HepG2 (cell line): ENCODE results near the gene NEK6. TPM values are rescaled to one million over a fixed set of nuclear protein-coding genes. Genes with fewer than 3 reads are reported as not detected.
A peak's percentile ranks its signal among the peaks of the same experiment; 100 is the strongest.

Experiments used
- DPF2 ChIP-seq: sonication (generic); formaldehyde crosslinking; IDR thresholded peaks from 2 replicates; pipeline ENCODE4 v1.4.0; 2020; ENCODE audit warnings: mild to moderate bottlenecking, low read depth, missing genetic modification reagents, borderline replicate concordance
- FOXA1 ChIP-seq, 2 experiments: fragments of 450-650 bp in 1 of 2; sonication (generic) in 1 of 2; formaldehyde crosslinking in 1 of 2; IDR thresholded peaks; 2 replicates each; pipeline versions ENCODE4 v1.4.0 to v1.6.1; 2016 to 2020; ENCODE audit warnings: missing genetic modification reagents in 1 of 2
- GZF1 ChIP-seq: sonication (generic); formaldehyde crosslinking; IDR thresholded peaks from 2 replicates; pipeline ENCODE4 v1.5.1; 2020; ENCODE audit warnings: mild to moderate bottlenecking, missing genetic modification reagents
- IRF2 ChIP-seq: IDR thresholded peaks from 2 replicates; pipeline ENCODE4 v1.6.1; 2018; ENCODE audit warnings: missing genetic modification reagents, missing compliant biosample characterization
- KDM2A ChIP-seq: sonication (generic); formaldehyde crosslinking; IDR thresholded peaks from 2 replicates; pipeline ENCODE4 v1.4.0; 2020; ENCODE audit warnings: low read depth, missing genetic modification reagents, borderline replicate concordance
- ONECUT2 ChIP-seq: sonication (generic); formaldehyde crosslinking; IDR thresholded peaks from 2 replicates; pipeline ENCODE4 v1.4.0; 2020; ENCODE audit warnings: missing genetic modification reagents
- PAWR ChIP-seq: sonication (generic); formaldehyde crosslinking; IDR thresholded peaks from 2 replicates; pipeline ENCODE4 v1.4.0; 2020; ENCODE audit warnings: missing genetic modification reagents, mild to moderate bottlenecking, borderline replicate concordance
- SNAPC2 ChIP-seq: sonication (generic); formaldehyde crosslinking; IDR thresholded peaks from 2 replicates; pipeline ENCODE4 v1.8.1; 2022; ENCODE audit warnings: mild to moderate bottlenecking, missing genetic modification reagents
- ZNF230 ChIP-seq: sonication (generic); formaldehyde crosslinking; IDR thresholded peaks from 2 replicates; pipeline ENCODE4 v1.4.0; 2020; ENCODE audit warnings: mild to moderate bottlenecking, missing genetic modification reagents
- polyA plus RNA-seq, 8 experiments: library from polyadenylated mRNA; depleted of rRNA in 3 of 8; stranded (reverse) in 7 of 8; unstranded in 1 of 8; fragments of >200 nt; fragmentation: Illumina TruSeq in 4 of 8; extraction: Trizol in 4 of 8; gene quantifications; 2 replicates each; pipeline versions ENCODE4 v1.2.1 to v1.2.3, GENCODE V29; 2011 to 2016; ENCODE audit warnings: low read depth in 4 of 8, missing spikeins in 1 of 8, mixed read lengths in 1 of 8; ENCODE audit not compliant: insufficient read depth in 1 of 8
- total RNA-seq, 5 experiments: library from RNA; depleted of rRNA; stranded (reverse); fragments of >200 nt; fragmentation: Illumina TruSeq; extraction: Trizol; gene quantifications; 2 replicates each; pipeline ENCODE4 v1.2.3, GENCODE V29; 2016; ENCODE audit warnings: low read depth in 1 of 5
- TF ChIP-seq, protein P1 (sequence below): sonication (generic); formaldehyde crosslinking; IDR thresholded peaks from 2 replicates; pipeline ENCODE4 v1.4.0; 2020; ENCODE audit warnings: missing genetic modification reagents
- TF ChIP-seq, protein P2 (sequence below): sonication (generic); formaldehyde crosslinking; IDR thresholded peaks from 2 replicates; pipeline ENCODE4 v1.9.0; 2022; ENCODE audit warnings: low read depth, missing genetic modification reagents
- TF ChIP-seq, protein P3 (sequence below): IDR thresholded peaks from 2 replicates; pipeline ENCODE4 v1.6.1; 2012; ENCODE audit warnings: inconsistent platforms
- TF ChIP-seq, protein P4 (sequence below): sonication (generic); formaldehyde crosslinking; IDR thresholded peaks from 2 replicates; pipeline ENCODE4 v1.5.1; 2020; ENCODE audit warnings: mild to moderate bottlenecking, missing genetic modification reagents, borderline replicate concordance
- TF ChIP-seq, protein P5 (sequence below): sonication (generic); formaldehyde crosslinking; IDR thresholded peaks from 2 replicates; pipeline ENCODE4 v1.8.0; 2022; ENCODE audit warnings: missing genetic modification reagents, low read depth, mild to moderate bottlenecking, borderline replicate concordance
- TF ChIP-seq, protein P6 (sequence below): sonication (generic); formaldehyde crosslinking; IDR thresholded peaks from 2 replicates; pipeline ENCODE4 v1.8.0; 2022; ENCODE audit warnings: missing genetic modification reagents, mild to moderate bottlenecking, borderline replicate concordance
- TF ChIP-seq, protein P7 (sequence below): sonication (generic); formaldehyde crosslinking; IDR thresholded peaks from 2 replicates; pipeline ENCODE4 v1.8.0; 2022; ENCODE audit warnings: missing genetic modification reagents, mild to moderate bottlenecking, inconsistent platforms, borderline replicate concordance

NEK6 gene
- total and polyA plus RNA-seq, 2 of the 13 experiments (the other 11 are each of a cell fraction or from before 2014, with no cell fraction given) = 30.4 to 119 TPM

DNA sequence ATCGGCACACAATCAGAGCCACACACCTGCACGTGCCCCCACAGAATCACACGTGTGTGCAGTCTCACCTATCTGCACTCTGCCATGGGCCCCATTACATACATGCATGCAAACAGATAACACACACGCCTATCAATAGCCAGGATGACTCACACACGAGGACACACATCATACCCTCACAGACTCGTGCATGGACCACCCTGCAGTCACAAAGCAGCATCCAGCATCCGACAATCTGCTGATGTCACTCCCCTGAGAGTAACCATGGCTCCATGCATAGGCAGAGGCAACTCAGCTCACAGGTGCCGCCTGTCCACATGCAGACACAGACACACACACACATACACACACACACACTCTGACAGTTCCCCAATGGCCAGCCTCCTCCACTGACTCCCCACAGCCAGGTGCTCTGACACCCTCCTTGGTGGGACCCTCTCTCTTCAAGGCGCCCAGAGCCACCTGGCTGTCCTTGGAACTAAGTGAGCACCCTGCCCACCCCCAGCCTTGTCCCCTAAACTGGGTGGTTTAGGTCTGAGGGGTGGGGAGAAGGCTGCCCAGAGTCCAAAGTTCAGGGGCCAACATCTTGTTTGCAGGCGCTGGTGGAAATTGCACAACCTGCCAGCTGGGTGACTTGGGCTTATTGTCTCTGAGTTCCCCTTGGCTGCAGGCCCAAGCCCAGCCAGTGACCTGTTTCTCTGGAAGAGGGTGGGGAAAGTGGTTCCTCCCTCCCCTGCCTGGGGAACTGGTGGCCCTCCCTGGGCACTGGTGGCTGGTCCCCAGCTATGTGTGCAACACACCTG, 34.6 kb upstream of the NEK6 start (continued):
- TF ChIP-seq SNAPC2 (CRISPR knock-in tag) (0 out of 2 replicates have a peak, but pooled peaks have one; percentile 80), IRF2 (CRISPR knock-in tag) (peak; percentile 86), DPF2 (CRISPR knock-in tag) (peak; percentile 98), ZNF230 (CRISPR knock-in tag) (peak; percentile 82; the same call in 1 of the 2 replicates), KDM2A (CRISPR knock-in tag) (peak; percentile 73; the same call in 1 of the 2 replicates), PAWR (CRISPR knock-in tag) (no peak), ONECUT2 (no peak), GZF1 (CRISPR knock-in tag) (peak; percentile 79; the same call in 1 of the 2 replicates), FOXA1 (IDR thresholded peaks at IDR 0.05) (no peak), FOXA1 (CRISPR knock-in tag; IDR thresholded peaks at IDR 0.05) (peak; percentile 86)
- TF ChIP-seq, protein P1, sequence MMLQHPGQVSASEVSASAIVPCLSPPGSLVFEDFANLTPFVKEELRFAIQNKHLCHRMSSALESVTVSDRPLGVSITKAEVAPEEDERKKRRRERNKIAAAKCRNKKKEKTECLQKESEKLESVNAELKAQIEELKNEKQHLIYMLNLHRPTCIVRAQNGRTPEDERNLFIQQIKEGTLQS (CRISPR knock-in tag) = peak; percentile 48; the same call in 1 of the 2 replicates
- TF ChIP-seq, protein P2, sequence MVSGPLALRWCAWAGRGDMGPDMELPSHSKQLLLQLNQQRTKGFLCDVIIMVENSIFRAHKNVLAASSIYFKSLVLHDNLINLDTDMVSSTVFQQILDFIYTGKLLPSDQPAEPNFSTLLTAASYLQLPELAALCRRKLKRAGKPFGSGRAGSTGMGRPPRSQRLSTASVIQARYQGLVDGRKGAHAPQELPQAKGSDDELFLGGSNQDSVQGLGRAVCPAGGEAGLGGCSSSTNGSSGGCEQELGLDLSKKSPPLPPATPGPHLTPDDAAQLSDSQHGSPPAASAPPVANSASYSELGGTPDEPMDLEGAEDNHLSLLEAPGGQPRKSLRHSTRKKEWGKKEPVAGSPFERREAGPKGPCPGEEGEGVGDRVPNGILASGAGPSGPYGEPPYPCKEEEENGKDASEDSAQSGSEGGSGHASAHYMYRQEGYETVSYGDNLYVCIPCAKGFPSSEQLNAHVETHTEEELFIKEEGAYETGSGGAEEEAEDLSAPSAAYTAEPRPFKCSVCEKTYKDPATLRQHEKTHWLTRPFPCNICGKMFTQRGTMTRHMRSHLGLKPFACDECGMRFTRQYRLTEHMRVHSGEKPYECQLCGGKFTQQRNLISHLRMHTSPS (CRISPR knock-in tag) = peak; percentile 92
- TF ChIP-seq, protein P3, sequence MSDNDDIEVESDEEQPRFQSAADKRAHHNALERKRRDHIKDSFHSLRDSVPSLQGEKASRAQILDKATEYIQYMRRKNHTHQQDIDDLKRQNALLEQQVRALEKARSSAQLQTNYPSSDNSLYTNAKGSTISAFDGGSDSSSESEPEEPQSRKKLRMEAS = peak; percentile 76
- TF ChIP-seq, protein P4, sequence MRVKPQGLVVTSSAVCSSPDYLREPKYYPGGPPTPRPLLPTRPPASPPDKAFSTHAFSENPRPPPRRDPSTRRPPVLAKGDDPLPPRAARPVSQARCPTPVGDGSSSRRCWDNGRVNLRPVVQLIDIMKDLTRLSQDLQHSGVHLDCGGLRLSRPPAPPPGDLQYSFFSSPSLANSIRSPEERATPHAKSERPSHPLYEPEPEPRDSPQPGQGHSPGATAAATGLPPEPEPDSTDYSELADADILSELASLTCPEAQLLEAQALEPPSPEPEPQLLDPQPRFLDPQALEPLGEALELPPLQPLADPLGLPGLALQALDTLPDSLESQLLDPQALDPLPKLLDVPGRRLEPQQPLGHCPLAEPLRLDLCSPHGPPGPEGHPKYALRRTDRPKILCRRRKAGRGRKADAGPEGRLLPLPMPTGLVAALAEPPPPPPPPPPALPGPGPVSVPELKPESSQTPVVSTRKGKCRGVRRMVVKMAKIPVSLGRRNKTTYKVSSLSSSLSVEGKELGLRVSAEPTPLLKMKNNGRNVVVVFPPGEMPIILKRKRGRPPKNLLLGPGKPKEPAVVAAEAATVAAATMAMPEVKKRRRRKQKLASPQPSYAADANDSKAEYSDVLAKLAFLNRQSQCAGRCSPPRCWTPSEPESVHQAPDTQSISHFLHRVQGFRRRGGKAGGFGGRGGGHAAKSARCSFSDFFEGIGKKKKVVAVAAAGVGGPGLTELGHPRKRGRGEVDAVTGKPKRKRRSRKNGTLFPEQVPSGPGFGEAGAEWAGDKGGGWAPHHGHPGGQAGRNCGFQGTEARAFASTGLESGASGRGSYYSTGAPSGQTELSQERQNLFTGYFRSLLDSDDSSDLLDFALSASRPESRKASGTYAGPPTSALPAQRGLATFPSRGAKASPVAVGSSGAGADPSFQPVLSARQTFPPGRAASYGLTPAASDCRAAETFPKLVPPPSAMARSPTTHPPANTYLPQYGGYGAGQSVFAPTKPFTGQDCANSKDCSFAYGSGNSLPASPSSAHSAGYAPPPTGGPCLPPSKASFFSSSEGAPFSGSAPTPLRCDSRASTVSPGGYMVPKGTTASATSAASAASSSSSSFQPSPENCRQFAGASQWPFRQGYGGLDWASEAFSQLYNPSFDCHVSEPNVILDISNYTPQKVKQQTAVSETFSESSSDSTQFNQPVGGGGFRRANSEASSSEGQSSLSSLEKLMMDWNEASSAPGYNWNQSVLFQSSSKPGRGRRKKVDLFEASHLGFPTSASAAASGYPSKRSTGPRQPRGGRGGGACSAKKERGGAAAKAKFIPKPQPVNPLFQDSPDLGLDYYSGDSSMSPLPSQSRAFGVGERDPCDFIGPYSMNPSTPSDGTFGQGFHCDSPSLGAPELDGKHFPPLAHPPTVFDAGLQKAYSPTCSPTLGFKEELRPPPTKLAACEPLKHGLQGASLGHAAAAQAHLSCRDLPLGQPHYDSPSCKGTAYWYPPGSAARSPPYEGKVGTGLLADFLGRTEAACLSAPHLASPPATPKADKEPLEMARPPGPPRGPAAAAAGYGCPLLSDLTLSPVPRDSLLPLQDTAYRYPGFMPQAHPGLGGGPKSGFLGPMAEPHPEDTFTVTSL (CRISPR knock-in tag) = peak; percentile 92; the same call in 1 of the 2 replicates
- TF ChIP-seq, protein P5, sequence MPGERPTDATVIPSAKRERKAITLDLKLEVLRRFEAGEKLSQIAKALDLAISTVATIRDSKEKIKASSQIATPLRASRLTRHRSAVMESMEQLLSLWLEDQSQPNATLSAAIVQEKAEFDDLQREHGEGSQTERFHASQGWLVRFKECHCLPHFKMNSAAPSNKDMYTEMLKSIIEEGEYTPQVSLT (CRISPR knock-in tag) = no peak; the same call in 1 of the 2 replicates
- TF ChIP-seq, protein P6, sequence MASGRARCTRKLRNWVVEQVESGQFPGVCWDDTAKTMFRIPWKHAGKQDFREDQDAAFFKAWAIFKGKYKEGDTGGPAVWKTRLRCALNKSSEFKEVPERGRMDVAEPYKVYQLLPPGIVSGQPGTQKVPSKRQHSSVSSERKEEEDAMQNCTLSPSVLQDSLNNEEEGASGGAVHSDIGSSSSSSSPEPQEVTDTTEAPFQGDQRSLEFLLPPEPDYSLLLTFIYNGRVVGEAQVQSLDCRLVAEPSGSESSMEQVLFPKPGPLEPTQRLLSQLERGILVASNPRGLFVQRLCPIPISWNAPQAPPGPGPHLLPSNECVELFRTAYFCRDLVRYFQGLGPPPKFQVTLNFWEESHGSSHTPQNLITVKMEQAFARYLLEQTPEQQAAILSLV (CRISPR knock-in tag) = peak; percentile 92; the same call in 1 of the 2 replicates
- TF ChIP-seq, protein P7, sequence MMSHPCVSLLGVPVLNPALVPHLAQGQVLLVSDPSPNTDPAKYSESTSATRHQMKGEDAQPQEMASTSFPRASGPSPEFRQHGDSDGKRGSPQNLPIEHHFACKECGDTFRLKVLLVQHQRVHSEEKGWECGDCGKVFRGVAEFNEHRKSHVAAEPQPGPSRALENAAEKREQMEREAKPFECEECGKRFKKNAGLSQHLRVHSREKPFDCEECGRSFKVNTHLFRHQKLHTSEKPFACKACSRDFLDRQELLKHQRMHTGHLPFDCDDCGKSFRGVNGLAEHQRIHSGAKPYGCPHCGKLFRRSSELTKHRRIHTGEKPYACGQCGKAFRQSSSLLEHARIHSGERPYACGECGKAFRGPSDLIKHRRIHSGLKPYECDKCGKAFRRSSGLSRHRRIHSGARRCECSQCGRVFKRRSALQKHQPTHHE (CRISPR knock-in tag) = 0 out of 2 replicates have a peak, but pooled peaks have one; percentile 6
